HepG2 (cell line): ENCODE results near the gene PHF2. TPM values are rescaled to one million over a fixed set of nuclear protein-coding genes. Genes with fewer than 3 reads are reported as not detected.

ENCODE experiments used
- ATAC-seq: fragments of 200-7000 bp; cut with Tn5 transposase; 3 replicates; pipeline ENCODE4 v1.9.1; 2020; ENCODE audit warnings: mild to moderate bottlenecking, moderate library complexity
- BruUV-seq: library from RNA; stranded (reverse); fragments of 400-500 nt; replicated peaks from 2 replicates; lab custom pipeline; 2021; lab: Mats Ljungman, UMichigan
- CTCF ChIA-PET: fragments of 300-600 bp; formaldehyde crosslinking; extraction: SDS; loops from one replicate; lab custom pipeline; 2021; ENCODE audit warnings: low total read pairs, inconsistent platforms, low intra/inter-chr PET ratio; lab: Yijun Ruan, JAX
- POLR2A ChIA-PET: fragments of 350-600 bp; sonication (Branson Sonifier 250); formaldehyde crosslinking; loops from one replicate; lab custom pipeline; 2020; ENCODE audit warnings: antibody characterized with exemption, inconsistent platforms; lab: Yijun Ruan, JAX
- DNase-seq: peaks from one replicate; pipeline ENCODE4 v3.0.0-alpha.2; 2015; ENCODE audit warnings: low spot score
- FAIRE-seq: peaks from 3 replicates; lab custom pipeline; 2011; peaks lifted over from hg19 to GRCh38; lab: Jason Lieb, UNC
- H2AFZ ChIP-seq: one replicate; pipeline ENCODE4 v1.6.1; 2011; ENCODE audit warnings: low read length, inconsistent platforms
- H3K27ac ChIP-seq: fragments of 300-600 bp; 3 replicates; pipeline ENCODE4 v1.8.0; 2011; ENCODE audit warnings: mixed run types, mild to moderate bottlenecking, mixed read lengths, low read length, inconsistent platforms; ENCODE audit not compliant: insufficient read depth; ENCODE audit errors: extremely low read length
- H3K27me3 ChIP-seq, 2 experiments: fragments of 200-600 bp in 1 of 2; 2 replicates in 1 of 2; 3 replicates in 1 of 2; pipeline versions ENCODE4 v1.6.0 to v1.8.0; 2011; ENCODE audit warnings: low read length in 2 of 2, mild to moderate bottlenecking in 2 of 2, moderate library complexity in 2 of 2, inconsistent platforms in 1 of 2; ENCODE audit not compliant: insufficient read depth in 2 of 2, control insufficient read depth in 1 of 2
- H3K36me3 ChIP-seq, 2 experiments: fragments of 200-600 bp in 1 of 2; replicated peaks in 1 of 2; 2 replicates in 1 of 2; 3 replicates in 1 of 2; pipeline versions ENCODE4 v1.5.1 to v1.8.0; 2011; ENCODE audit warnings: low read length in 2 of 2, inconsistent platforms in 1 of 2; ENCODE audit not compliant: insufficient read depth in 2 of 2, control insufficient read depth in 1 of 2
- H3K4me1 ChIP-seq: 2 replicates; pipeline ENCODE4 v1.5.1; 2012; ENCODE audit warnings: low read length, inconsistent platforms; ENCODE audit not compliant: insufficient read depth
- H3K4me2 ChIP-seq: 2 replicates; pipeline ENCODE4 v1.6.0; 2011; ENCODE audit warnings: low read depth, low read length, inconsistent platforms
- H3K4me3 ChIP-seq, 3 experiments: fragments of 200-600 bp in 1 of 3; sonication (generic), shearing (Covaris generic) in 1 of 3; replicated peaks in 1 of 3; 2 replicates each; pipeline ENCODE4 v1.5.1; 2011 to 2016; ENCODE audit warnings: low read length in 3 of 3, inconsistent platforms in 2 of 3, low read depth in 2 of 3, mild to moderate bottlenecking in 2 of 3, control low read depth in 1 of 3, mixed read lengths in 1 of 3; ENCODE audit not compliant: insufficient read depth in 1 of 3
- H3K79me2 ChIP-seq: one replicate; pipeline ENCODE4 v1.6.1; 2011; ENCODE audit warnings: low read length, inconsistent platforms; ENCODE audit not compliant: insufficient read depth
- H3K9ac ChIP-seq: 2 replicates; pipeline ENCODE4 v1.6.0; 2011; ENCODE audit warnings: mild to moderate bottlenecking, low read depth, low read length, inconsistent platforms; ENCODE audit not compliant: insufficient read depth
- H3K9me3 ChIP-seq: 2 replicates; pipeline ENCODE4 v1.5.1; 2012; ENCODE audit warnings: mild to moderate bottlenecking, low read length
- H4K20me1 ChIP-seq: 2 replicates; pipeline ENCODE4 v1.6.0; 2011; ENCODE audit warnings: inconsistent platforms, mild to moderate bottlenecking, low read length, moderate library complexity; ENCODE audit not compliant: insufficient read depth
- AKAP8 ChIP-seq: sonication (generic); formaldehyde crosslinking; IDR thresholded peaks from 2 replicates; pipeline ENCODE4 v1.5.1; 2020; ENCODE audit warnings: mild to moderate bottlenecking, missing genetic modification reagents
- ELF3 ChIP-seq: IDR thresholded peaks from 2 replicates; pipeline ENCODE4 v1.6.1; 2016; ENCODE audit warnings: missing genetic modification reagents, missing compliant biosample characterization
- GABPB1 ChIP-seq: IDR thresholded peaks from 2 replicates; pipeline ENCODE4 v1.6.1; 2016; ENCODE audit warnings: mild to moderate bottlenecking, missing genetic modification reagents, moderate library complexity, missing compliant biosample characterization
- IRX3 ChIP-seq: sonication (generic); formaldehyde crosslinking; IDR thresholded peaks from 2 replicates; pipeline ENCODE4 v1.8.1; 2023; ENCODE audit warnings: mild to moderate bottlenecking, low read depth, missing genetic modification reagents, borderline replicate concordance
- MAZ ChIP-seq, 2 experiments: sonication (generic) in 1 of 2; formaldehyde crosslinking in 1 of 2; IDR thresholded peaks; 2 replicates each; pipeline versions ENCODE4 v1.5.0 to v1.6.1; 2012 to 2020; ENCODE audit warnings: low read depth in 2 of 2, mild to moderate bottlenecking in 2 of 2, borderline replicate concordance in 1 of 2, improper control_type of control experiment in 1 of 2, low read length in 1 of 2, missing genetic modification reagents in 1 of 2, moderate library complexity in 1 of 2
- SIX1 ChIP-seq: sonication (generic); formaldehyde crosslinking; IDR thresholded peaks from 2 replicates; pipeline ENCODE4 v1.4.0; 2020; ENCODE audit warnings: missing genetic modification reagents, borderline replicate concordance
- ZNF264 ChIP-seq: sonication (generic); formaldehyde crosslinking; IDR thresholded peaks from 2 replicates; pipeline ENCODE4 v1.4.0; 2020; ENCODE audit warnings: missing genetic modification reagents
- ZNF788 ChIP-seq: sonication (generic); formaldehyde crosslinking; IDR thresholded peaks from 2 replicates; pipeline ENCODE4 v1.5.0; 2020; ENCODE audit warnings: mild to moderate bottlenecking, missing genetic modification reagents, borderline replicate concordance
- WGBS: methylation state at CpG from one replicate; pipeline ENCODE4 v1.1.6; 2017; ENCODE audit warnings: low lambda C conversion rate; 5-methylcytosine and 5-hydroxymethylcytosine counted together
- in situ Hi-C: cut with HindIII; loops from 2 replicates; pipeline ENCODE4 v1.10.0; 2017; ENCODE audit warnings: low pct_unique_long_range_greater_than_20kb; ENCODE audit not compliant: extremely low pct_ligation_motif_present
- intact Hi-C: fragments of 100-400 bp; cut with micrococcal nuclease; formaldehyde crosslinking; loops from one replicate; pipeline ENCODE4 v1.10.0; 2022; ENCODE audit not compliant: unreplicated experiment
- polyA plus RNA-seq, 8 experiments: library from polyadenylated mRNA; depleted of rRNA in 3 of 8; stranded (reverse) in 7 of 8; unstranded in 1 of 8; fragments of >200 nt; fragmentation: Illumina TruSeq in 4 of 8; extraction: Trizol in 4 of 8; gene quantifications; 2 replicates each; pipeline versions ENCODE4 v1.2.1 to v1.2.3, GENCODE V29; 2011 to 2016; ENCODE audit warnings: low read depth in 4 of 8, missing spikeins in 1 of 8, mixed read lengths in 1 of 8; ENCODE audit not compliant: insufficient read depth in 1 of 8
- total RNA-seq, 5 experiments: library from RNA; depleted of rRNA; stranded (reverse); fragments of >200 nt; fragmentation: Illumina TruSeq; extraction: Trizol; gene quantifications; 2 replicates each; pipeline ENCODE4 v1.2.3, GENCODE V29; 2016; ENCODE audit warnings: low read depth in 1 of 5
- TF ChIP-seq, protein P1 (sequence below): sonication (generic); formaldehyde crosslinking; IDR thresholded peaks from 2 replicates; pipeline ENCODE4 v1.4.0; 2020; ENCODE audit warnings: missing genetic modification reagents, mild to moderate bottlenecking, borderline replicate concordance

PHF2 gene
- total and polyA plus RNA-seq, 2 of the 13 experiments (the other 11 are each of a cell fraction or from before 2014, with no cell fraction given), result 6.6 to 9.1 TPM

GRCh38 chr9:93646640-93647178, 70.3 kb downstream of the PHF2 start:
- Histone ChIP-seq H3K27me3 (no peaks in the 10 kb centered on the region), H4K20me1 (no peaks in the 10 kb centered on the region), H3K4me2 (no peak overlapping the region), H3K4me3 (no peak overlapping the region), H3K27ac (no peak overlapping the region), H3K4me1 (no peaks in the 10 kb centered on the region), H3K36me3 (peaks cover 25 to 38% of the 10 kb centered on the region in 2 experiments; a peak in 4 of 5 replicates), H3K9me3 (no peaks in the 10 kb centered on the region), H3K79me2 (no peaks in the 10 kb centered on the region), H3K9ac (no peak overlapping the region), H2AFZ (no peak overlapping the region)
- TF ChIP-seq MAZ (IDR thresholded peaks at IDR 0.05; ENCODE audit: borderline replicate concordance, low read depth, low read length) (no peak), MAZ (CRISPR knock-in tag; IDR thresholded peaks at IDR 0.05; ENCODE audit: low read depth) (no peak)
- no peak for FAIRE-seq
- intact Hi-C loops, result no loop called here
- WGBS, result 100% methylated on average over 3 of the region's 10 CpGs
- POLR2A ChIA-PET, result no interaction called here
- CTCF ChIA-PET, result no interaction called here
- no peak for ATAC-seq
- in situ Hi-C loops, result no loop called here
- no peak for DNase-seq
- no TSS peak for BruUV-seq

DNA sequence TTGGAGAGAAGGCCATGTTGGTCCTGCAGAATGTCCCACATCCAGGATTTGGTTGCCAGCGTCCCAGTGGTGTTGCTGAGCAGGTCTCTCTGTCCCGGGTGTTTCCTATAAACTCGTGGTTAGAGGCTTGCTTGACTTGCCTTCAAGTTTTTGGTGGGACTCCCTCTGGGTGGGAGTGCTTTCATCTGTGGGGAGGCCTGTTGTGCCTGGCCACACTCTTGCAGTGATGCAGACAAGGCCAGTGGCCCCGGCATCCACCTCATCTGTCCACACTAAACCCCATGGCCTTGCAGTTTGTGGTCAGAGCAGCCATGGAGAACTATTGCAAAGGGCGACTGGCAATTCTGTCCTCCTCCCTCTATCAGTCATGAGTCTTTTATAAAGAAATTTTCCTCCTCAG, 71.8 kb downstream of the PHF2 start:
- in situ Hi-C loops (no loop called here), intact Hi-C loops (no loop called here)
- no peak for DNase-seq
- WGBS, result 95% methylated on average over 4 of the region's 5 CpGs
- no TSS peak for BruUV-seq
- H4K20me1 ChIP-seq, result no peaks in the 10 kb centered on the region
- no peak for TF ChIP-seq SIX1
- no peak for TF ChIP-seq ELF3
- TF ChIP-seq, protein P1, sequence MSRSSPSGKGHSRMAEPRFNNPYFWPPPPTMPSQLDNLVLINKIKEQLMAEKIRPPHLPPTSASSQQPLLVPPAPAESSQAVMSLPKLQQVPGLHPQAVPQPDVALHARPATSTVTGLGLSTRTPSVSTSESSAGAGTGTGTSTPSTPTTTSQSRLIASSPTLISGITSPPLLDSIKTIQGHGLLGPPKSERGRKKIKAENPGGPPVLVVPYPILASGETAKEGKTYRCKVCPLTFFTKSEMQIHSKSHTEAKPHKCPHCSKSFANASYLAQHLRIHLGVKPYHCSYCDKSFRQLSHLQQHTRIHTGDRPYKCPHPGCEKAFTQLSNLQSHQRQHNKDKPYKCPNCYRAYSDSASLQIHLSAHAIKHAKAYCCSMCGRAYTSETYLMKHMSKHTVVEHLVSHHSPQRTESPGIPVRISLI (CRISPR knock-in tag), result no peak
- TF ChIP-seq IRX3, result no peak
- no peak for TF ChIP-seq ZNF788 (CRISPR knock-in tag)
- TF ChIP-seq AKAP8 (CRISPR knock-in tag), result no peak
- TF ChIP-seq GABPB1 (CRISPR knock-in tag), result no peak
- TF ChIP-seq ZNF264 (CRISPR knock-in tag), result no peak
- H3K27ac ChIP-seq, result no peak overlapping the region
- H3K4me3 ChIP-seq, result no peak overlapping the region
- H3K9ac ChIP-seq, result no peak overlapping the region
- no peaks in the 10 kb centered on the region for H3K79me2 ChIP-seq
- CTCF ChIA-PET, result no interaction called here
- no peaks in the 10 kb centered on the region for H3K27me3 ChIP-seq
- H3K36me3 ChIP-seq, result peaks cover 24 to 38% of the 10 kb centered on the region in 2 experiments; a peak in 4 of 5 replicates
- no peak overlapping the region for H3K4me2 ChIP-seq
- ATAC-seq, result no peak
- H2AFZ ChIP-seq, result no peak overlapping the region
- no peaks in the 10 kb centered on the region for H3K4me1 ChIP-seq
- no peak for FAIRE-seq
- POLR2A ChIA-PET, result no interaction called here
- no peaks in the 10 kb centered on the region for H3K9me3 ChIP-seq
